Fibroblast of pulmonary artery (primary cell): ENCODE data around the gene ZNF511.

Experiments
- DNase-seq: peaks from one replicate; pipeline ENCODE4 v3.0.0-alpha.2; 2010; ENCODE audit warnings: low read depth
- H3K4me3 ChIP-seq: replicated peaks from 2 replicates; pipeline ENCODE4 v1.5.1; 2011; ENCODE audit warnings: low read depth, mild to moderate bottlenecking, control low read depth, low read length, moderate library complexity
- CTCF ChIP-seq: IDR thresholded peaks from 2 replicates; pipeline ENCODE4 v1.5.1; 2011; ENCODE audit warnings: mild to moderate bottlenecking, control low read depth, low read length, inconsistent platforms; ENCODE audit errors: missing control alignments

ZNF511 gene

GRCh38 chr10:133283931-133284330, 24.8 kb upstream of the ZNF511 start:
- H3K4me3 ChIP-seq: no peak overlapping the region
- TF ChIP-seq CTCF: no peak
- DNase-seq: no peak

- no peak for DNase-seq
- H3K4me3 ChIP-seq: no peak overlapping the region
- no peak for TF ChIP-seq CTCF
These were observed 23.5 kb upstream of the ZNF511 start for GRCh38 chr10:133285217-133285616.

GRCh38 chr10:133286366-133286765, 22.3 kb upstream of the ZNF511 start:
- no peak overlapping the region for H3K4me3 ChIP-seq
- no peak for DNase-seq
- TF ChIP-seq CTCF: no peak

GRCh38 chr10:133287832-133288500, 20.7 kb upstream of the ZNF511 start:
- no peak overlapping the region for H3K4me3 ChIP-seq
- no peak for TF ChIP-seq CTCF
- DNase-seq: no peak

GRCh38 chr10:133289761-133290160, 19.0 kb upstream of the ZNF511 start:
- no peak overlapping the region for H3K4me3 ChIP-seq
- no peak for DNase-seq
- TF ChIP-seq CTCF: no peak

- peak; percentile 47 for DNase-seq
- TF ChIP-seq CTCF: no peak
- H3K4me3 ChIP-seq: no peak overlapping the region
These were observed 15.6 kb upstream of the ZNF511 start for GRCh38 chr10:133292919-133293809.
